A549 (cell line): ENCODE data around the gene GUCY1A2. TPM values are rescaled to one million over a fixed set of nuclear protein-coding genes. Genes with fewer than 3 reads are reported as not detected.

Experiments
- ATAC-seq, 2 experiments: fragments of 200-7000 bp in 1 of 2; fragments of >200 bp in 1 of 2; cut with Nextera tagmentation in 1 of 2; cut with Tn5 transposase in 1 of 2; 3 replicates each; pipeline versions ENCODE4 v1.8.0 to v1.9.1; 2018 to 2020; ENCODE audit warnings: mild to moderate bottlenecking in 1 of 2, moderate library complexity in 1 of 2
- CTCF ChIA-PET: fragments of 300-600 bp; sonication (Branson Sonifier 250); formaldehyde crosslinking; extraction: SDS; loops from one replicate; lab custom pipeline; 2021; ENCODE audit warnings: antibody characterized with exemption, inconsistent platforms; lab: Yijun Ruan, JAX
- POLR2A ChIA-PET: fragments of 350-600 bp; formaldehyde crosslinking; extraction: SDS; loops from one replicate; lab custom pipeline; 2021; ENCODE audit warnings: antibody characterized with exemption, inconsistent platforms; lab: Yijun Ruan, JAX
- DNase-seq, 2 experiments: peaks; one replicate each; pipeline versions ENCODE4 v3.0.0 to v3.0.0-alpha.2; 2011 to 2016; ENCODE audit warnings: low read depth in 1 of 2, low spot score in 1 of 2
- FAIRE-seq: peaks from 2 replicates; lab custom pipeline; 2011; peaks lifted over from hg19 to GRCh38; lab: Jason Lieb, UNC
- H3K27ac ChIP-seq, 2 experiments: fragments of >200 bp; sonication (Bioruptor Twin); formaldehyde crosslinking; 3 replicates each; pipeline ENCODE4 v1.5.1; 2016 to 2017
- H3K4me1 ChIP-seq: fragments of >200 bp; sonication (Bioruptor Twin); formaldehyde crosslinking; 3 replicates; pipeline ENCODE4 v1.6.1; 2016
- H3K4me2 ChIP-seq: fragments of >200 bp; sonication (Bioruptor Twin); formaldehyde crosslinking; 3 replicates; pipeline ENCODE4 v1.6.1; 2016
- H3K4me3 ChIP-seq: fragments of >200 bp; sonication (Bioruptor Twin); formaldehyde crosslinking; 3 replicates; pipeline ENCODE4 v1.5.1; 2016
- H3K9me3 ChIP-seq: fragments of >200 bp; sonication (Bioruptor Twin); formaldehyde crosslinking; 3 replicates; pipeline ENCODE4 v1.6.1; 2016
- ATOH8 ChIP-seq: fragments of 250-450 bp; sonication (Bioruptor Pico); IDR thresholded peaks from 2 replicates; pipeline ENCODE4 v1.5.0; 2020; ENCODE audit warnings: low read depth, mild to moderate bottlenecking, moderate library complexity
- CEBPB ChIP-seq, 2 experiments: fragments of >200 bp in 1 of 2; sonication (Bioruptor Twin) in 1 of 2; formaldehyde crosslinking in 1 of 2; IDR thresholded peaks; 2 replicates each; pipeline ENCODE4 v1.6.1; 2012 to 2016
- CHD2 ChIP-seq: fragments of 150-350 bp; IDR thresholded peaks from 2 replicates; pipeline ENCODE4 v1.6.1; 2014; ENCODE audit warnings: low read length; ENCODE audit not compliant: partially characterized antibody
- EP300 ChIP-seq, 2 experiments: fragments of >200 bp; sonication (Bioruptor Twin); formaldehyde crosslinking; IDR thresholded peaks; 2 replicates in 1 of 2; 3 replicates in 1 of 2; pipeline ENCODE4 v1.6.1; 2016 to 2017
- FOSL2 ChIP-seq, 2 experiments: fragments of 450-650 bp in 1 of 2; fragments of >200 bp in 1 of 2; sonication (Bioruptor Twin) in 1 of 2; formaldehyde crosslinking; IDR thresholded peaks; 2 replicates each; pipeline versions ENCODE4 v1.5.0 to v1.6.1; 2016 to 2020; ENCODE audit warnings: mild to moderate bottlenecking in 1 of 2, moderate library complexity in 1 of 2
- HEYL ChIP-seq: fragments of 250-450 bp; sonication (Bioruptor Pico); IDR thresholded peaks from 2 replicates; pipeline ENCODE4 v1.8.0; 2021; ENCODE audit warnings: mild to moderate bottlenecking, moderate library complexity
- HMGXB4 ChIP-seq: fragments of 250-450 bp; sonication (Bioruptor Pico); IDR thresholded peaks from 2 replicates; pipeline ENCODE4 v1.5.0; 2021; ENCODE audit warnings: mild to moderate bottlenecking, moderate library complexity, borderline replicate concordance
- HOXA7 ChIP-seq: fragments of 250-450 bp; sonication (Bioruptor Pico); IDR thresholded peaks from 2 replicates; pipeline ENCODE4 v1.5.0; 2020; ENCODE audit warnings: mild to moderate bottlenecking, moderate library complexity
- JUNB ChIP-seq: fragments of >200 bp; sonication (Bioruptor Twin); formaldehyde crosslinking; IDR thresholded peaks from 2 replicates; pipeline ENCODE4 v1.6.1; 2016
- MAFK ChIP-seq: fragments of 450-650 bp; IDR thresholded peaks from 2 replicates; pipeline ENCODE4 v1.6.1; 2014; ENCODE audit not compliant: partially characterized antibody
- MAX ChIP-seq: IDR thresholded peaks from 2 replicates; pipeline ENCODE4 v1.6.1; 2012
- NFE2L2 ChIP-seq: fragments of 150-350 bp; conservative IDR thresholded peaks from 2 replicates; pipeline ENCODE4 v1.6.1; 2014; ENCODE audit warnings: low read length
- RARB ChIP-seq: fragments of 250-450 bp; sonication (Bioruptor Pico); IDR thresholded peaks from 2 replicates; pipeline ENCODE4 v1.8.0; 2021; ENCODE audit warnings: mild to moderate bottlenecking, moderate library complexity
- TP53 ChIP-seq: fragments of 250-450 bp; sonication (Bioruptor Pico); IDR thresholded peaks from 2 replicates; pipeline ENCODE4 v1.5.0; 2021; ENCODE audit warnings: mild to moderate bottlenecking, moderate library complexity
- USF2 ChIP-seq: fragments of 450-650 bp; IDR thresholded peaks from 2 replicates; pipeline ENCODE4 v1.6.1; 2014; ENCODE audit warnings: antibody characterized with exemption
- ZFP36 ChIP-seq: fragments of 450-650 bp; IDR thresholded peaks from 2 replicates; pipeline ENCODE4 v1.6.1; 2014; ENCODE audit warnings: borderline replicate concordance; ENCODE audit not compliant: partially characterized antibody
- ZSCAN20 ChIP-seq: fragments of 250-450 bp; sonication (Bioruptor Pico); IDR thresholded peaks from 2 replicates; pipeline ENCODE4 v1.8.0; 2022; ENCODE audit warnings: mild to moderate bottlenecking, moderate library complexity
- WGBS: methylation state at CpG from one replicate; pipeline ENCODE4 v1.1.6; 2017; ENCODE audit errors: missing lambda C conversion rate; 5-methylcytosine and 5-hydroxymethylcytosine counted together
- polyA plus RNA-seq, 4 experiments: library from polyadenylated mRNA; depleted of rRNA in 3 of 4; stranded (reverse); fragments of >200 nt; fragmentation: RNase III in 1 of 4; extraction: RNeasy Plus Mini Kit Qiagen cat#74134 plus additional on column Dnase treatment in 1 of 4; gene quantifications; 2 replicates in 3 of 4; 3 replicates in 1 of 4; pipeline ENCODE4 v1.2.3, GENCODE V29; 2011 to 2017
- TF ChIP-seq, protein P1 (sequence below): fragments of 150-350 bp; IDR thresholded peaks from 2 replicates; pipeline ENCODE4 v1.6.1; 2014; ENCODE audit warnings: low read depth, mild to moderate bottlenecking, low read length

Gene GUCY1A2
- polyA plus RNA-seq, 2 of the 4 experiments (the other 2 are of a cell fraction): 0.12 to 0.16 TPM

- 0 out of 3 replicates have a peak, but pooled peaks cover 4% of the 10 kb centered on the region for H3K4me1 ChIP-seq
- no peaks in the 10 kb centered on the region for H3K9me3 ChIP-seq
- no peak overlapping the region for H3K4me3 ChIP-seq
- peak; percentile 68 for TF ChIP-seq MAFK
- no peak for TF ChIP-seq USF2
- TF ChIP-seq ATOH8: no peak
- TF ChIP-seq, protein P1, sequence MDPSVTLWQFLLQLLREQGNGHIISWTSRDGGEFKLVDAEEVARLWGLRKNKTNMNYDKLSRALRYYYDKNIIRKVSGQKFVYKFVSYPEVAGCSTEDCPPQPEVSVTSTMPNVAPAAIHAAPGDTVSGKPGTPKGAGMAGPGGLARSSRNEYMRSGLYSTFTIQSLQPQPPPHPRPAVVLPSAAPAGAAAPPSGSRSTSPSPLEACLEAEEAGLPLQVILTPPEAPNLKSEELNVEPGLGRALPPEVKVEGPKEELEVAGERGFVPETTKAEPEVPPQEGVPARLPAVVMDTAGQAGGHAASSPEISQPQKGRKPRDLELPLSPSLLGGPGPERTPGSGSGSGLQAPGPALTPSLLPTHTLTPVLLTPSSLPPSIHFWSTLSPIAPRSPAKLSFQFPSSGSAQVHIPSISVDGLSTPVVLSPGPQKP: no peak
- ChIA-PET CTCF (no interaction called here), POLR2A (no interaction called here)
- ATAC-seq (no peak), FAIRE-seq (no peak), DNase-seq (no peak)
- no peak overlapping the region for H3K27ac ChIP-seq
- H3K4me2 ChIP-seq: no peak overlapping the region
Observed at GRCh38 chr11:106971864-106972263, 46.4 kb downstream of the GUCY1A2 start.

DNA sequence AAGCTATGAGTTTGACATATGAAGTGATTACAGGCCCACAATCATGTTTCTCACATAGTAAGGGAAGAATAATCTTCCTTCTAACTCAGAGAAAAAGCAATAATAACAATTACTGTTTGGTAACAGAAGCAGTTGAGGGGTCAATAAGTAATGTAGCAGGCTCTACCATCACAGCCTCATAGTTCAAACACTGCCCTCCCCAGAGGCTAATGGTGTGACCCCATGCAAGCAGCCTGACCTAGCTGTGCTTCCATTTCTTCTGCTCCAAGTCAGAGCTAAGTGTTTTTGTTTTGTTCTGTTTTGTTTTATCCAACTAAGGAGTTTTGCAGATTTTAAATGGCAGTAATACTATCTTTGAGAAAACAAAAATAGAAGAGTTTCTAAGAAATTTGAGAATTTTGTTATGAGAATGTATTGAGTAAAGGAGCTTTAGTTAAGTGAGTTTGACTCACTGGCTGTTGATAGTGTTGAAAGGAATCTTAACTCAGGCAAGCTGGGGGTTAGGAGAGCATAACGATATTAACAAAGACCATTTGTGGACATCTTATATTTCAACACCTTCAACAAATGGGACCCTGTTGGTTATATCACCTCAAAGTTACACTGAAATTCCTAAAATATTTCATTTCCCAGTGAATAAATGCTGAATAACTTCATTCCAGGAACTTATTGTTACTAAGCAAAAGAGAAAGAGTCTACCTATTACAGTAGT, 48.5 kb downstream of the GUCY1A2 start:
- Histone ChIP-seq H3K9me3 (no peaks in the 10 kb centered on the region), H3K4me1 (0 out of 3 replicates have a peak, but pooled peaks cover 4% of the 10 kb centered on the region), H3K27ac (no peak overlapping the region), H3K4me2 (no peak overlapping the region), H3K4me3 (no peak overlapping the region)
- ATAC-seq: no peak
- 79% methylated on average over 1 of the region's 1 CpG for WGBS
- FAIRE-seq: no peak
- no peak for TF ChIP-seq FOSL2 (IDR thresholded peaks at IDR 0.05)
- no peak for TF ChIP-seq FOSL2 (CRISPR knock-in tag; IDR thresholded peaks at IDR 0.05)
- no peak for TF ChIP-seq RARB (CRISPR knock-in tag)
- TF ChIP-seq MAX: no peak
- no peak for TF ChIP-seq ZSCAN20 (CRISPR knock-in tag)
- no peak for TF ChIP-seq NFE2L2
- TF ChIP-seq CHD2: no peak
- TF ChIP-seq HMGXB4: no peak
- ChIA-PET POLR2A (no interaction called here), CTCF (no interaction called here)
- no peak for DNase-seq

- ATAC-seq (no peak), FAIRE-seq (no peak), DNase-seq (no peak)
- 73% methylated on average over 2 of the region's 2 CpGs for WGBS
- no peak overlapping the region for H3K27ac ChIP-seq
- POLR2A ChIA-PET: no interaction called here
- CTCF ChIA-PET: no interaction called here
- no peaks in the 10 kb centered on the region for H3K9me3 ChIP-seq
- H3K4me1 ChIP-seq: peaks cover 15% of the 10 kb centered on the region
- no peak overlapping the region for H3K4me3 ChIP-seq
- H3K4me2 ChIP-seq: no peak overlapping the region
- no peak for TF ChIP-seq HEYL
- TF ChIP-seq TP53 (CRISPR knock-in tag): no peak
Observed at GRCh38 chr11:106962995-106963394, 55.3 kb downstream of the GUCY1A2 start.

GRCh38 chr11:106961518-106961917, 56.8 kb downstream of the GUCY1A2 start:
- DNase-seq (peak in 1 of 2 experiments; percentile 53), ATAC-seq (peak; percentile 73 to 81), FAIRE-seq (no peak)
- H3K4me2 ChIP-seq: peak overlapping the region; percentile 54
- H3K27ac ChIP-seq: peak overlapping the region; percentile 52 to 57; a peak in 3 of 6 replicates
- ChIA-PET CTCF (no interaction called here), POLR2A (no interaction called here)
- H3K4me1 ChIP-seq: peaks cover 15% of the 10 kb centered on the region
- no peak overlapping the region for H3K4me3 ChIP-seq
- TF ChIP-seq JUNB (peak; percentile 47), HOXA7 (CRISPR knock-in tag) (no peak), HMGXB4 (no peak), ZFP36 (no peak), CEBPB (IDR thresholded peaks at IDR 0.05) (peak in 1 of 2 experiments; percentile 41; a peak in 1 of 4 replicates), EP300 (IDR thresholded peaks at IDR 0.05) (peak; percentile 15 to 50; a peak in 2 of 5 replicates)
- no peaks in the 10 kb centered on the region for H3K9me3 ChIP-seq
- WGBS: 6% methylated on average over 1 of the region's 1 CpG
